ENCODE results near the gene SLC12A7. TPM values are rescaled to one million over a fixed set of nuclear protein-coding genes. Genes with fewer than 3 reads are reported as not detected.
"Not testable (repeated sequence)": the region's sequence is repeated elsewhere in the genome, so short reads cannot be mapped to it uniquely, and the experiment has no call there.

Gene SLC12A7
- total RNA-seq, 2 experiments from 2014 or later: 32.6 to 34.2 TPM

GRCh38 chr5:1087428-1087827 is 24.4 kb downstream of the SLC12A7 start:
- no peak overlapping the region for H3K4me3 Mint-ChIP-seq
- no peak for DNase-seq
- H3K36me3 Mint-ChIP-seq (ENCODE audit: low read depth): peaks cover 3% of the 10 kb centered on the region
- CTCF ChIA-PET: no interaction called here
- H3K9me3 Mint-ChIP-seq: no peaks in the 10 kb centered on the region
- no peak overlapping the region for H3K27ac Mint-ChIP-seq
- no peaks in the 10 kb centered on the region for H3K4me1 Mint-ChIP-seq
- POLR2A ChIA-PET: no interaction called here
- no peaks in the 10 kb centered on the region for H3K27me3 Mint-ChIP-seq

GRCh38 chr5:1086871-1087270 is 25.0 kb downstream of the SLC12A7 start:
- Mint-ChIP-seq H3K4me3 (no peak overlapping the region), H3K27me3 (no peaks in the 10 kb centered on the region), H3K9me3 (no peaks in the 10 kb centered on the region), H3K36me3 (ENCODE audit: low read depth) (peaks cover 3% of the 10 kb centered on the region), H3K4me1 (no peaks in the 10 kb centered on the region), H3K27ac (no peak overlapping the region)
- no peak for DNase-seq
- POLR2A ChIA-PET: no interaction called here
- CTCF ChIA-PET: no interaction called here

- CTCF ChIA-PET: no interaction called here
- no peaks in the 10 kb centered on the region for H3K27me3 Mint-ChIP-seq
- H3K4me3 Mint-ChIP-seq: no peak overlapping the region
- DNase-seq: no peak
- POLR2A ChIA-PET: no interaction called here
- no peak overlapping the region for H3K27ac Mint-ChIP-seq
- H3K4me1 Mint-ChIP-seq: no peaks in the 10 kb centered on the region
- peaks cover 3% of the 10 kb centered on the region for H3K36me3 Mint-ChIP-seq (ENCODE audit: low read depth)
- no peaks in the 10 kb centered on the region for H3K9me3 Mint-ChIP-seq
Measured at GRCh38 chr5:1086137-1086536, 25.7 kb downstream of the SLC12A7 start.

GRCh38 chr5:1085391-1085790 is 26.5 kb downstream of the SLC12A7 start:
- H3K36me3 Mint-ChIP-seq (ENCODE audit: low read depth): peaks cover 7% of the 10 kb centered on the region
- H3K4me3 Mint-ChIP-seq: no peak overlapping the region
- POLR2A ChIA-PET: no interaction called here
- H3K27ac Mint-ChIP-seq: no peak overlapping the region
- no peaks in the 10 kb centered on the region for H3K4me1 Mint-ChIP-seq
- H3K9me3 Mint-ChIP-seq: no peaks in the 10 kb centered on the region
- no peak for DNase-seq
- no peaks in the 10 kb centered on the region for H3K27me3 Mint-ChIP-seq
- CTCF ChIA-PET: no interaction called here

GRCh38 chr5:1083823-1084605 is 27.8 kb downstream of the SLC12A7 start:
- Mint-ChIP-seq H3K27ac (no peak overlapping the region), H3K27me3 (no peaks in the 10 kb centered on the region), H3K9me3 (no peaks in the 10 kb centered on the region), H3K4me1 (no peaks in the 10 kb centered on the region), H3K4me3 (no peak overlapping the region), H3K36me3 (ENCODE audit: low read depth) (peaks cover 7% of the 10 kb centered on the region)
- no peak for DNase-seq
- CTCF ChIA-PET: no interaction called here
- POLR2A ChIA-PET: no interaction called here

- H3K9me3 Mint-ChIP-seq; CTCF ChIA-PET; H3K4me1 Mint-ChIP-seq; H3K27me3 Mint-ChIP-seq; H3K27ac Mint-ChIP-seq; H3K4me3 Mint-ChIP-seq; DNase-seq; H3K36me3 Mint-ChIP-seq (ENCODE audit: low read depth); POLR2A ChIA-PET: not testable (repeated sequence)
Measured at GRCh38 chr5:1083026-1083425, 28.8 kb downstream of the SLC12A7 start.

- DNase-seq: no peak
- Mint-ChIP-seq H3K4me1 (no peaks in the 10 kb centered on the region), H3K9me3 (no peaks in the 10 kb centered on the region), H3K27ac (no peak overlapping the region), H3K27me3 (no peaks in the 10 kb centered on the region), H3K4me3 (no peak overlapping the region), H3K36me3 (ENCODE audit: low read depth) (peaks cover 7% of the 10 kb centered on the region)
- CTCF ChIA-PET: no interaction called here
- POLR2A ChIA-PET: no interaction called here
Measured at GRCh38 chr5:1081519-1081918, 30.3 kb downstream of the SLC12A7 start.

- no peak for DNase-seq
- ChIA-PET CTCF (no interaction called here), POLR2A (no interaction called here)
- H3K9me3 Mint-ChIP-seq: no peaks in the 10 kb centered on the region
- peaks cover 7% of the 10 kb centered on the region for H3K36me3 Mint-ChIP-seq (ENCODE audit: low read depth)
- no peaks in the 10 kb centered on the region for H3K4me1 Mint-ChIP-seq
- H3K27ac Mint-ChIP-seq: no peak overlapping the region
- H3K4me3 Mint-ChIP-seq: no peak overlapping the region
- H3K27me3 Mint-ChIP-seq: no peaks in the 10 kb centered on the region
Measured at GRCh38 chr5:1080432-1080831, 31.4 kb downstream of the SLC12A7 start.

GRCh38 chr5:1079961-1080360 is 31.9 kb downstream of the SLC12A7 start:
- no peaks in the 10 kb centered on the region for H3K9me3 Mint-ChIP-seq
- no peaks in the 10 kb centered on the region for H3K4me1 Mint-ChIP-seq
- H3K4me3 Mint-ChIP-seq: no peak overlapping the region
- POLR2A ChIA-PET: no interaction called here
- H3K36me3 Mint-ChIP-seq (ENCODE audit: low read depth): peaks cover 7% of the 10 kb centered on the region
- CTCF ChIA-PET: no interaction called here
- DNase-seq: no peak
- H3K27ac Mint-ChIP-seq: no peak overlapping the region
- no peaks in the 10 kb centered on the region for H3K27me3 Mint-ChIP-seq

GRCh38 chr5:1079486-1079885 is 32.4 kb downstream of the SLC12A7 start:
- ChIA-PET POLR2A (no interaction called here), CTCF (no interaction called here)
- Mint-ChIP-seq H3K9me3 (no peaks in the 10 kb centered on the region), H3K27ac (no peak overlapping the region), H3K27me3 (no peaks in the 10 kb centered on the region), H3K4me1 (no peaks in the 10 kb centered on the region), H3K4me3 (no peak overlapping the region), H3K36me3 (ENCODE audit: low read depth) (peaks cover 7% of the 10 kb centered on the region)
- DNase-seq: no peak

- no peak for DNase-seq
- H3K9me3 Mint-ChIP-seq: no peaks in the 10 kb centered on the region
- no peaks in the 10 kb centered on the region for H3K27me3 Mint-ChIP-seq
- ChIA-PET POLR2A (no interaction called here), CTCF (no interaction called here)
- H3K36me3 Mint-ChIP-seq (ENCODE audit: low read depth): peaks cover 7% of the 10 kb centered on the region
- no peaks in the 10 kb centered on the region for H3K4me1 Mint-ChIP-seq
- H3K4me3 Mint-ChIP-seq: no peak overlapping the region
- H3K27ac Mint-ChIP-seq: no peak overlapping the region
Measured at GRCh38 chr5:1078851-1079250, 33.0 kb downstream of the SLC12A7 start.

GRCh38 chr5:1078206-1078605 is 33.7 kb downstream of the SLC12A7 start:
- Mint-ChIP-seq H3K4me1 (no peaks in the 10 kb centered on the region), H3K9me3 (no peaks in the 10 kb centered on the region), H3K27me3 (no peaks in the 10 kb centered on the region), H3K36me3 (ENCODE audit: low read depth) (peaks cover 6% of the 10 kb centered on the region), H3K27ac (no peak overlapping the region), H3K4me3 (no peak overlapping the region)
- CTCF ChIA-PET: no interaction called here
- POLR2A ChIA-PET: no interaction called here
- DNase-seq: no peak

- no peaks in the 10 kb centered on the region for H3K9me3 Mint-ChIP-seq
- H3K4me1 Mint-ChIP-seq: no peaks in the 10 kb centered on the region
- no peak overlapping the region for H3K27ac Mint-ChIP-seq
- no peaks in the 10 kb centered on the region for H3K27me3 Mint-ChIP-seq
- no peak overlapping the region for H3K4me3 Mint-ChIP-seq
- peaks cover 4% of the 10 kb centered on the region for H3K36me3 Mint-ChIP-seq (ENCODE audit: low read depth)
- POLR2A ChIA-PET: no interaction called here
- no peak for DNase-seq
- CTCF ChIA-PET: interaction anchor here (0.6 kb wide), 1 partner anchor 90 kb away, joined by 7 read pairs; no protein-coding TSS in a partner anchor
Measured at GRCh38 chr5:1077491-1078020, 34.3 kb downstream of the SLC12A7 start.

- Mint-ChIP-seq H3K9me3 (no peaks in the 10 kb centered on the region), H3K27me3 (no peaks in the 10 kb centered on the region), H3K27ac (no peak overlapping the region), H3K4me3 (no peak overlapping the region), H3K36me3 (ENCODE audit: low read depth) (peaks cover 4% of the 10 kb centered on the region), H3K4me1 (no peaks in the 10 kb centered on the region)
- DNase-seq: no peak
- POLR2A ChIA-PET: no interaction called here
- CTCF ChIA-PET: interaction anchor here (0.6 kb wide), 1 partner anchor 90 kb away, joined by 7 read pairs; no protein-coding TSS in a partner anchor
Measured at GRCh38 chr5:1077026-1077425, 34.8 kb downstream of the SLC12A7 start.
